ENCODE data around the gene FOSL2.

- no peak; the same call in 1 of the 2 replicates for TF ChIP-seq CTCF (conservative IDR thresholded peaks at IDR 0.05)
- no peak for TF ChIP-seq ZFX (IDR thresholded peaks at IDR 0.05)
Observed at GRCh38 chr2:28457237-28457636, 64.6 kb downstream of the FOSL2 start.

Measured in C4-2B (cell line).